ENCODE data around the gene HERC4.
"Not testable (repeated sequence)": the region's sequence is repeated elsewhere in the genome, so short reads cannot be mapped to it uniquely, and the experiment has no call there.

HERC4 gene

DNA sequence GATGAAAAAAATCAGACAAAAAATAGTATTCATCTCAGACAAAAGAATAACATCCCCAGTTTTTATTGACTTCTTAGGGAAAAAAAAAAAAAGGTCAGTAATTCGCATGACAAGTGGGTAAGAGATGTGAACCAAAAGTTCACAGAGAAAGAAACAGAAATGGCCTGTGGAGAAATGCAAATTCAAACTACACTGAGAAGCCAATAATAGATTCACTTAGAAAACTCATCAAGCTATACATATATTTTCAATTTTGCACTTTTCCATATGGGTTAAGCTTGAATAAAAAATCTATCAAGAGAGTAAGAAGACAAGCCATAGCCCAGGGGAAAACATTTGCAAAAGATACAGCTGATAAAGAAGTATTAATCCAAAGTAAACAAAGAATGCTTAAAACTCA lies 28.0 kb downstream of the HERC4 start:
- no peak for DNase-seq

DNA sequence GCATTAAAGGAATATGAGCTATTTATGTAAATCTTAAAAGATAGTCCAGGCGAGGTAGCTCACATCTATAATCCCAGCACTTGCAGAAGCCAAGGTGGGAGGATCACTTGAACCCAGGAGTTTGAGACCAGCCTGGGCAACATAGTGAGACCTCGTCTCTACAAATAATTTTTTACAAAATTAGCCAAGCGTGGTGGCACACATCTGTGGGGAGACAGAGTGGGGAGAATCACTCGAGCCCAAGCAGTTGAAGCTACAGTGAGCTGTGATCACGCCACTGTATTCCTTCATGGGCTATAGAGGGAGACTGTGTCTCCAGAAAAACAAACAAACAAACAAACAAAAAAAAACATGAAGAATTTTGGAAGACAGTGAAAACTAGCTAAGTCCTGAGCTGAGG lies 28.4 kb downstream of the HERC4 start:
- DNase-seq: no peak

DNA sequence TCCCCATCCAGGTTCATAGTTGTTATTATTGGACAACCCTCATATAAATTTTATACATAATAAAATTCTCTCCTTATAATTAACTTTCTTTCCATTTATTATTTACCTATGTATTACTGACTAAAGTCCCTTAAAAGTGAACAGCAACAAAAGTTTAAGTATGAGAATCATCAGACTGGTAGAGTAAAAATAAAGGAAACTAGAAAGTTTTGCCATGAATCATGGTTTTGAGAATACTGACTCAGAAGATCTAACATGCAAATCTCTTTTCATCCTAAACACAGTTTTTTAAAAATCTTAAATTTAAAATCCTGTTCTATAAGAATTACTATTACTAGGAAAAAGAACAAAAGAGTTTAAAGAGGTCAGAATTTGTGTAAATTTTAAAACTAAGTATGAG lies 32.1 kb downstream of the HERC4 start:
- no peak for DNase-seq

DNA sequence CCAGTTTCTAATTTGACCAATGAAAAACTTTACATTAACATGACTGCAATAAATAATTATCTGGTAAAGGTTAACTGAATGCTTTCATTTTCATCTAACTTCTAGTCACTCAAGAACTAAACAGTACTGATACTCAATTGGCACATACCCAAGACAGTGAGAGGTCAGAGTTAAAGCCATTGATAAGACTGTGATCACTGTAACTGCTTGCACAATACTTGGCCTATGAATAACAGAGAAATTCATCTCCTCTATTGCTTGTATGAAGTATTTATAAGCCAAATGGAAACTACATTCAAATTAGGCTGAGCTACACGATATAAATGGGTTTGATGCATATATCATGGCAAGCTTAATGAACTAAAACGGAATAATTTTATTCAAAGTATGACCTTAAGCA lies 43.0 kb downstream of the HERC4 start:
- DNase-seq: no peak

DNA sequence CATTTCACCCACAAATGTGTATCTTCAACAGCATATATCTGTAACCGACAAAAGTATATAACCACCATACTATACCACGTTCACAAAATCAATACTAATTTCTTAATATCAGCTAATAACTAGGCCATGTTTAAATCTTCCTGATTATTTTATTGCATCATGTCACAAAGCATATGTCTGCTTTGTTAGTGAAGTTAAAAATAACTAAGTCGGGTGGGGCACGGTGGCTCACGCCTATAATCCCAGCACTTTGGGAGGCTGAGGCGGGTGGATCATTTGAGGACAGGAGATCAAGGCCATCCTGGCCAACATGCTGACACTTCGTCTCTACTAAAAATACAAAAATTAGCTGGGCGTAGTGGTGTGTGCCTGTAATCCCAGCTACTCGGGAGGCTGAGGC lies 47.7 kb downstream of the HERC4 start:
- DNase-seq: no peak

DNA sequence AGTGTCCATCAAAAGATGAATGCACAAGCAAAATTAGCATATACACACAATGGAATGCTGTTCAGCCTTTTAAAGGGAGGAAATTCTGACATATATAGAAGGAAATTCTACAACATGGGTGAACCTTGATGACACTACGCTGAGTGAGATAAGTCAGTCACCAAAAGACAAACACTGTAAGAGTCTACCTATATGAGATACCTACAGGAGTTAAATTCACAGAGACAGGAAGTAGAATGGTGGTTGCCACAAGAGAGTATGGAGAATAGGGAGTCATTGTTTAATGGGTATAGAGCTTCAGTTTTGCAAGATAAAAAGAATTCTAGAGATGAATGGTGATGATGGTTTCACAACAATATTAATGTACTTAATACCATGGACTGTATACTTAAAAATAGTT lies 51.8 kb downstream of the HERC4 start:
- no peak for DNase-seq

DNA sequence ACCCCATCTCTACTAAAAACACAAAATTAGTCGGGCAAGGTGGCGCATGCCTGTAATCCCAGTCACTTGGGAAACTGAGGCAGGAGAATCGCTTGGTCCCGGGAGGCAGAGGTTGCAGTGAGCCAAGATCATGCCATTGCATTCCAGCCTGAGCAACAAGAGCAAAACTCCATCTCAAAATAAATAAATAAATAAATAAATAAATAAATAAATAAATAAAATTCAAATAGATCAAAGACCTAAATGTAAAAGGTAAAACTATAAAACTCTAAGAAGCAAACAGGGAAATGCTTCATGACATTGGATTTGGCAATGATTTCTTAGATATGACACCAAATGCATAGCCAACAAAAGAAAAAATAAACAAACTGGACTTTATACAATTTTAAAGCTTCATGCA lies 52.8 kb downstream of the HERC4 start:
- not testable (repeated sequence) for DNase-seq

DNA sequence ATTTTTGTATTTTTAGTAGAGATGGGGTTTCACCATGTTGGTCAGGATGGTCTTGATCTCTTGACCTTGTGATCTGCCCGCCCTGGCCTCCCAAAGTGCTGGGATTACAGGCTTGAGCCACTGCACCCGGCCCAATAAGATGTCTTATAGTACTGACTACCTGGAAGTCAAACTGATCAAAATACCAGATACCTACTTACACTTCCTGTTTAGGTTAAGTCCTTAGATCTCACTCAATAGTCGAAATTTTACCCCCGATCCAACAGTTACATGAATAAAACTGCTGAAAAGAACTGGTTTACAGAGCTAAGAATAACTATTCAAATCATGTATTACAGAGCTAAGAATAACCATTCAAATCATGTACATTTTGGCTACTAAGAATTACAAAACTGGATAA lies 58.6 kb downstream of the HERC4 start:
- not testable (repeated sequence) for DNase-seq

DNA sequence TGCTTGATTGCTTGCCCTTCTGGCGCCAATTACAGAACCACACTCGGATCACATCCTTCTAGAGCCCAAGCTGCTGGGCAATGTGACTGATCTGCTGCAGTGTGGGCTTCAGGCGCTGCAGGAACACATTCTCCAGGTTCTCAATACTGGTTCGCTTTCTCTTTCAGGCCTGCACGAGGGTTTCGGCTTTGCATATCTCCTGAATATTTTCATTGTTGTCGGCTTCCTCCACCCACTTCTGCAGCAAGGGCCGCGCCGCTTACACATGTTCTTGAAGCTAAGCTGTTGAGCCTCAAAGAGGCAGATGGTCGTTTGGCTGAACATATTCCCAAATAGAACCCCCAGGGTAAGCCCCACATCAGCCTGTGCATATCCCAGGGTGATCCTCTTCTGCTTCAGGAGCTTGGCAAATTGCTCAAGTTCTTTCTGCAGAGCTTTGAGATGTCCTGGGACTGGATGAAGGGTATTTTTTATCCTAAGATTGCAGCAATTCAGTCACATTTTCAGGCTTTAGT lies 64.6 kb downstream of the HERC4 start:
- DNase-seq: peak; percentile 1 to 2

DNA sequence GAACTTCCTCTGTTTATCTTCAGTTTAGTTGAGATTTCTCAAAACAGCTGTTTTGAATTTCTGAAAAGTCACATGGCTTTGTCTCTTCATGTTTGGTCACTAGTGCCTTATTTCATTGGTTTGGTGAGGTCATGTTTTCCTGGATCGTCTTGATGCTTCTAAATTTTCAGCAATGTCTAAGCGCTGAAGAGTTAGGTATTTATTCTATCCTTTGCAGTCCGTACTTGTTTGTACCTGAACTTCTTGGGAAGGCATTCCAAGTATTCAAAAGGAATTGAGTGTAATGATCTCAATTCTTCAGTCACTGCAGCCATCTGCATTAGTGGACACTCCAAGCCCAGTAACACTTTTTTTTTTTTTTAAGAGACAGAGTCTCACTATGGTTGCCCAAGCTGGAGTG lies 67.7 kb downstream of the HERC4 start:
- DNase-seq: no peak

DNA sequence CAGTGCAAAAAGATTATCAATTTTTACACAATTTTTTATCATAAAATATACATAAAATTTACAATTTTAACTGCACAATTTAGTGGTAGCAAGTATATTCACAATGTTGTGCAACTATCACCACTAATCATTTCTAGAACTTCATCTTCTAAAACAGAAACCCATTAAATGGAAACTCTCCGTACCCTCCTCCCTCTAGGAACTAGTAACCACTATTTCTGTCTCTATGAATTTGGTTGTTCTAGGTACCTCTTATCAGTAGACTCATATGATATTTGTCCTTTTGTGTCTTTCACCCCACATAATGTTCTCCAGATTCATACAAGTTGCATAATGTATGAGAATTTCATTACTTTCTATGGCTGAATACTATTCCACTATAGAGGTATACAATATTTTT lies 73.5 kb downstream of the HERC4 start:
- no peak for DNase-seq

DNA sequence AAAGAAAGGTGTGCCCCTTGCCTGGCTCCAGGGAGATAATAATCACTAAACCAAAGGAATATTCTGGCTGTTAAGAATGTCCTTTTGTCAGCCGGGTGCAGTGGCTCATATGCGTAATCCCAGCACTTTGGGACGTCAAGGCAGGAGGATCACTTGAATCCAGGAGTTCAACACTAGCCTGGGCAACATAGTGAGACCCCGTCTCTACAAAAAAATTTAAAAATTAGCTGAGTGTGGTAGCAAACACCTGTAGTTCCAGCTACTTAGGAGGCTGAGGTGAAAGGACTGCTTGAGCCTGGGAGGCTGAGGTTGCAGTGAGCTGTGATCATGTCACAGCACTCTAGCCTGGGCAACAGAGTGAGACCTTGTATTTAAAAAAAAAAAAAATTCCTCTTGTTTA lies 74.1 kb downstream of the HERC4 start:
- no peak for DNase-seq

DNA sequence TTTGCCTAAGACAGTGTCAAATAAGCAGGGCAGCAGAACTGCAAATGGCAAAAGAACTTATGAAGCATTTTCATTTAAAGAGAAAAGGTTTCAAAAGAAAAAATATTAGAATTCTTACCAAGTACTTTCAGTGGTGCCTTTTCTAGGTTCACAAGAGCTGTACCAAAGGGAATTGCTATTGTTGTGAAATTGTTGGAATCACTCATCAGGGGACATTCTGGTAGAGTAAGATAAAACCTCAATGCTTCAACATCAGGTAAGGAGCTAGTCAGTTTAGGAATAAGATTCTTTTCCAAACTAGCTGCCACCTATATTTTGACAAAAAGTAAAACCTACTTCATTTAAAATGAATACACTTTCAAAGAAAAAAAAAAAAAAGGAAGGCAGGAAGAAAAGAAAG lies 85.0 kb downstream of the HERC4 start:
- DNase-seq: no peak

DNA sequence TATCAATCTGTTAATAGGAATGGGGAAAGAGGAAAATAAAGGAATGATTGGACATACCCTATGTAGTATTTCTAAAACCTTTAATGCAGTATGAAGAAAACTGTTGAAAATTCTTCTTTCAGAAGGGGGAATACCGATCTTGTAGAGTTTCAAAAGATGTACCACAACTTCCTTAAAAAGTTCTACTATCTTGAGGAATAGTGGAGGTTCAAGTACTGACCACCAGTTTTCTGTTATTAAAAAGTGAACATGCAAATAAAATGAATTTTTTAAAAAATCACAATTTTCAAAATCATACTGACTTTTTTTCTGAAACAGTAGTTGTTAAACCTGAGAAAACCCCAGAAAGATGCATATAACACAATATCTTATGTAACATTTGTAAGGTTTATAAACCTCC lies 86.5 kb downstream of the HERC4 start:
- DNase-seq: no peak

DNA sequence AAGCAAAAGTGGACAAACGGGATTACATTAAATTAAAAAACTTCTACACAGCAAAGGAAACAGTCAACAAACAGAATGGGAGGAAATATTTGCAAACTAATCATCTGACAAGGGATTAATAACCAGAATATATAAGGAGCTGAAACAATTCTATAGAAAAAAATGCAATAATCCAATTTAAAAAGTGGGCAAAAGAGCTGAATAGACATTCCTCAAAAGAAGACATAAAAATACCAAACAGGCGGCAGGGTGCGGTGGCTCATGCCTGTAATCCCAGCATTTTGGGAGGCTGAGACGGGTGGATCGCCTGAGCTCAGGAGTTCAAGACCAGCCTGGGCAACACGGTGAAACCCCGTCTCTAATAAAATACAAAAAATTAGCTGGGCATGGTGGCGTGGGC lies 92.5 kb downstream of the HERC4 start:
- DNase-seq: not testable (repeated sequence)

DNA sequence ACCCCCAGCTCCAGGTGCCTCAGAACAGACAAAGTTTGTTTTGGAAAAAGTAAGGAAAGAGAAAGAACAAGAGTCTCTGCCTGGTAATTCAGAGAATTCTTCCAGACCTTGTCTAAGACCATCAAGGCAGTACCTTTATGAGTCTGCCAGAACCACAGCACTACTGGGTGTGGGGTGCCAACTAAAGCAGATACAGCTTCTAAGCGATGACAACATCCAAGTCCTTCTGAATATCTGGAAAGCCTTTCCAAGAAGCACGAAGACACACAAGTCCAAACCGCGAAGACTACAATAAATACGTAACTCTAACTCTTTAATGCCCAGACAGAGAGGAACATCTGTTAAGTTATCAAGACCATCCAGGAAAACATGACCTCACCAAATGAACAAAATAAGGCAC lies 96.3 kb downstream of the HERC4 start:
- no peak for DNase-seq

DNA sequence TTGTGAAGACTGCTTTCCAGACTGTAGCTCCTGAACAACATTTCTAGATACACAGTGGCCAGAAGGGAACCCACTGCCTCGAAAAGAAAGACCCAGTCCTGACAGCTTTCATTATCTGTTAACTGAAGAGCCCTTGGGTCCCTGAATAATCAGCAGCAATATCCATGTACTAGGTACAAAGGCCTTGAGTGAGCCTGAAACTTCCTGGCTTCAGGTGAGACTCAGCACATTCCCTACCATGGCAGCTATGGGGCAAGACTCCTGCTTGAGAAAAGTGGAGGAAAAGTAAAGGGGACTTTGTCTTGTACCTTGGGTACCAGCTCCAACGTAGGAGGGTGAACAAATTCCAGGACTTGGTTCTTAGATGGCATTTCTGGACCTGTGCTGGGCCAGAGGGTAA lies 97.8 kb downstream of the HERC4 start:
- no peak for DNase-seq

DNA sequence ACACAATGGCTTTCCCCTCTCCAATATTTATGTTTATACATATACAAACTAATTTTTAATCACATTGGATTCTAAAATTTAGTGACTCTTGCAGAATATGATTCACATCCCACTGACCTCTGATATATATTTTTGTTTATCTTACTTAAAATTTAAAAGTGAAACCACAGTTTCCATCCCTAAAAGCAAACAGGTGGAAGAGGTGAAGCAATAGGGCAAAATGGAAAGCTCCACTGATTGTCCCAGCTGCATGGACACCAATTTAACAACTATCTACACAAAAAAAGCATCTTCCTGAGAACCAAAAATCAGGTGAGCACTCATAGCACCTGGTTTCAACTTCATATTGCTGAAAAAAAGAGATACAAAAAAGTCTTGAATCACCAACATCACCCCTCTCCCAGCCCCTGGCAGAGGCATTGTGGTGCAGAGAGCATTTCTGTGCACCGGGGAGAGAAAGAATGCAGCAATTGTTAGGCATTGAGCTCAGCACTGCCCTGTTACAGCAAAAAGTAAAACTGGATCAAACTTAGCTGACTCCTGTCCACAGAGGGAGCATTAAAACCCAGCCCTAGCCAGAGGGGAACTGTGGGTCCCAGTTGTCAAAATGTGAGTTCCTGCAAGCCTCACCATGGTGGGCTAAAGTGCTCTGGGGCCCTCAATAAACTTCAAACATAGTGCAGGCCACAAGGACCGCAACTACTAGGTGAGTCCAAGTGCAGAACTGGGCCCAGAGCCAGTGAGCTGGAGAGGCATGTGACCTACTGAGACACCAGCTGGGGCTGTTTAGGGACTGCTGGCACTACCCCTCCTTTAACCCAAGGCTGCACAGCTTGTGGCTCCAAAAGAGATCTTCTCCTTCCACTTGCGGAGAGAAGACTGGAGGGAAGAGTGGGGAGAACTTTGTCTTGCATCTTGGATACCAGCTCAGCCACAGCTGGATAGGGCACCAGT lies 98.5 kb downstream of the HERC4 start:
- DNase-seq: peak in 1 of 2 donors; percentile 3

DNA sequence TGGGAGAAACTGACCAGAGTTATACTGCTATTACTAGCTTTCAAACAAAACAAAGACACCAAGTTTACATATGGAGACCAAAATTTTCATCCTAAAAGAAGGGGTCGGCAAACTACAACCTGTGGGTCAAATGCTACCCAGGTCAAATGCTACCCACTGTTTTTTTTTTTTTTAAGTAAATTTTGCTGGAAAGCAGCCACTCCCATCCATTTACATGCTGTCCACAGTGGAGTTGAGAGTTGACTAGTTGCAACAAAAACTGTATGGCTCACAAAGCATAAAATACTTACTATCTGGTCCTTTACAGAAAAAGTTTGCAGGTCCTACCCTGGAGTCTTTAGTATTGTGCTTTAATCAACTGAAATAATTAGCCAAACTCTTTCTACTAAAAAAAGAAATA lies 99.2 kb downstream of the HERC4 start:
- no peak for DNase-seq

DNA sequence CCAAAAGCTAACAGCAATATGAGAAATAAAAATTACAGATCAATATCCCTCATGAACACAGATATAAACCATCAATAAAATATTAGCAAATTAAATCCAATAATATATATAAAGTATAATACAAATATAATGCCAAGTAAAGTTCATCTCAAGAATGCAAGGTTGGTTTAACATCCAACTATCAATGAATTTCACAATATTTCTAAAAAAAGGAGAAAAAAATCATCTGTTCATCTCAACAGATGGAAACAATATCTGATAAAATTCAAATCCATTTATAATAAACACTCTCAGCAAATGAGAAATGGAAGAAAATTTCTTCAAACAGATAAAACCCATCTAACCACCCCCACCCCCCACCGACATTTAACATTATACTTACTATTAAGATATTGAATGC lies 103.8 kb downstream of the HERC4 start:
- no peak for DNase-seq

DNA sequence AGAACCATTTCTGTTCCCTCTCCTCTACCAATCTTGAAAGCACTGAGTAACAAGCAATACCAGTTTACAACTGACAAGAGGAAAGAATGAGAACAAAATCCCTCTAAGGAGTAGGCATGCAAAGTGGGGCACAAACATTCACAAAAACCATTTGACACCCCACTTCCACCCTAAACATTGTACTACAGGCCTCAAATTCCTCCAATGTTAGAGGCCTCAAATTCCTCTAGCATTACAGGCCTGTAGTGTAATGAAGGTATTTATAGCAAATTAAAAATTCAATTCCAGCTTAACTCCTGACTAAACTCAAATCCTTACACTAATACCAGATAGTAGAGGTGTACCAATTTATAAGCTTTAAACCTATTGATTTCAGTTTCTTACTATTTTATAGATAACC lies 105.2 kb downstream of the HERC4 start:
- no peak for DNase-seq

DNA sequence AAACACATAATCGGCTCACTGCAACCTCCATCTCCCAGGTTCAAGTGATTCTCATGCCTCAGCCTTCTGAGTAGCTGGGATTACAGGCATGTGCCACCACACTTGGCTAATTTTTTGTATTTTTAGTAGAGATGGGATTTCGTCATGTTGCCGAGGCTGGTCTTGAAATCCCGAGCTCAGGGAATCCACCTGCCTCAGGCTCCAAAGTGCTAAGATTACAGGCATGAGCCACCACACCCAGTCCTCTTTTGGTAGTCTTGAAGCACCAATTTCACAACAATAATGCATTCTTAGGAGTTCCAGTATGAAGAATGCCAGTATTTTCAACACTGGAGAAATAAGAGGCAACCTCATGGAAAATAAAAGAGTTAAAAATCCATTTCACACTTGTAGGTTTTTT lies 109.0 kb downstream of the HERC4 start:
- DNase-seq: not testable (repeated sequence)

DNA sequence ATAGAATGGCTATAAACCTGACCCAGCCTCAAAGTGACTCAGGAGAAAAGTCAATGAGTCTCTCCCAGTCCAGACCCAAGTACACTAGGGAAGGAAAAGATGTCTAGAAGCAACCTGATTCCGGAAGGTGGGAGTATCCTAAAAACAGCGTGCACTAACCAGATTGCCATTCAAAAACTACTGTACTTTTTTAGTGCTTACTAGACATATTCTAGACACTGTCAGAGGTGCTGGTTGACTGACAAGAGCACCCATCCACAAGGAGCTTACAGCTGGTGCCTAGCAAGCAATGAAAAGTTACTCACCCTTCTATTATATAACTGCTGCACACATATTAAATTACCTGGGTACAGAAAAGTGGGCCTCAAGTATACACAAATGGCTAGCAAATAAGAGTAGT lies 109.6 kb downstream of the HERC4 start:
- no peak for DNase-seq

DNA sequence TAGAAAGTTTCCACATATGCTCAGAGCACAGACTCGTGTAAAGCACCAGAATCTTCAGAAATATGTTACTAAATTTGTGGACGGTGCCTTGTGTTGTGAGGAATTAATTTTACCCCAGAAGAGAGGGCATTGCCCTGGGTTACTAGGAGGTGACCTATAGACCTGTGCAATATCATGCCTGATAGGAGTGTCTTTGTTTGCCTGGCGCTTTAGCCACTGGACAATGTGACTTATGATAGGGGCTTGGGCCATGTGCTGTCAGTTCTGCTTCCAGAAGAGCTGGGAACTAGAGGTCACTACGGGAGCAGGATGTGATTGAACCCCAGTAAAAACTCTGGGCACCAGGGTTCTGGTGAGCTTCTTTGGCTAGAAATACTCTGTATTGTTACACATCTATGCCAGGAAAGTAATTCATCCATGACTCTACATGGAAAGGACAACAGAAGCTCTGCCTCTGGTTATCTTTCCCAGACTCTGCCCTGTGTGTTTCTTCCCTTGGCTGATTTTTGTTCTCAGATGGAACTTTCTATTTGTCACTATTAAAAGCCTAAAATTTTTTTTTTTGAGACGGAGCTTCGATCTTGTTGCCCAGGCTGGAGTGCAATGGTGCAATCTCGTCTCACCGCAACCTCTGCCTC lies 115.1 kb downstream of the HERC4 start:
- DNase-seq: no peak

All from hippocampal formation (tissue), 2 donors.